EL (cell line): ENCODE results near the gene GLRX3.
"Not testable (repeated sequence)": the region's sequence is repeated elsewhere in the genome, so short reads cannot be mapped to it uniquely, and the experiment has no call there.

ENCODE experiments used
- DNase-seq: peaks from one replicate; pipeline ENCODE4 v3.0.0-alpha.2; 2016

The GLRX3 gene

DNA sequence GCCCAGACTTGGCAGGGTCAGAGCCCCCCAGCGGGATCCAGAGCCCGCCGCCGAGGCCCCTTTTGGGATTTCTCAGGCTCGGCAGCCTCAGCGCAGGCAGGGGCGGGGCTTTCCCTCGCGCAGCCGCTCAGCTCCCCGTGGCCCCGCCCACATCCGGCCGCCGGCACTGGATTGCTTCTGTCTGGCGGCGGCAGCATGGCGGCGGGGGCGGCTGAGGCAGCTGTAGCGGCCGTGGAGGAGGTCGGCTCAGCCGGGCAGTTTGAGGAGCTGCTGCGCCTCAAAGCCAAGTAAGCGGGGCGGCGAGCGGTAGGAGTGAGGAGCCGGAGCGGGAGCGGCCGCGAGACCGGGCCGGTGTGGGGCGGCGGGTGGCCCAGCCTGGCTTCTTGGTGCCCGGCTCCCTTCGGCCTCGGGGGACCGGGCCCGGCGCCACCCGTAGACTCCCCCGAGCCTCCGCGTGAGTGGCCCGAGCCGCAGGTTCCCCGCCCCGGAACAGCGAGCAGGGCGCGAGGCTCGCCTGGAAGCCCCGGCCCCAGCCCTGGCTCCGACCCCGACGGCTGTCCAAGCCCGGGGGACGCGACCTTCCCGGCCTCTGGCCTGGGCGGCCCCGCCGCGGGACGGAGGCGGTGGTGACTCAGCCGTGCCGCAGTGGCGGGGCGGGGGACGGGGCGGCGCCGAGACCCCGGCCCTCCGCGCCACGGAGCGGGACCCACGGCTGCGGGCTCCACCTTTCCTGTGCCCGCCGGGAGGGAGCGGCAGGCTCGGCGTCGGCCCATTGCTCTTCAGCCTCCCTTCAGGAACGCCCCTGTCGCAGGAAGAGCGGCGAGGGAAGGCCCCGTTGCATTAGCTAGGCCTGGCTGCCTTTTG, at the start of gene GLRX3:
GLRX3 (plus strand) TSS at position 166 of the 864 bp plus-strand sequence; CDS start at position 196, 30 bp downstream.
- DNase-seq, result peak; percentile 83

DNA sequence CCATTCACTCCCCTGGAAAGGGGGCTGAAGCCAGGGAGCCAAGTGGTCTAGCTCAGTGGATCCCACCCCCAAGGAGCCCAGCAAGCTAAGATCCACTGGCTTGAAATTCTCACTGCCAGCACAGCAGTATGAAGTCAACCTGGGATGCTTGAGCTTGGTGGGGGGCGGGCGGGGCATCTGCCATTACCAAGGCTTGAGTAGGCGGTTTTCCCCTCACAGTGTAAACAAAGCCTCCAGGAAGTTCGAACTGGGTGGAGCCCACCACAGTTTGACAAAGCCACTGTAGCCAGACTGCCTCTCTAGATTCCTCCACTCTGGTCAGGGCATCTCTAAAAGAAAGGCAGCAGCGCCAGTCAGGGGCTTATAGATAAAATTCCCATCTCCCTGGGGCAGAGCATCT, 45.6 kb upstream of the GLRX3 start:
- not testable (repeated sequence) for DNase-seq

- no peak for DNase-seq
These were observed 36.8 kb upstream of the GLRX3 start for GRCh38 chr10:130099344-130099743.

DNA sequence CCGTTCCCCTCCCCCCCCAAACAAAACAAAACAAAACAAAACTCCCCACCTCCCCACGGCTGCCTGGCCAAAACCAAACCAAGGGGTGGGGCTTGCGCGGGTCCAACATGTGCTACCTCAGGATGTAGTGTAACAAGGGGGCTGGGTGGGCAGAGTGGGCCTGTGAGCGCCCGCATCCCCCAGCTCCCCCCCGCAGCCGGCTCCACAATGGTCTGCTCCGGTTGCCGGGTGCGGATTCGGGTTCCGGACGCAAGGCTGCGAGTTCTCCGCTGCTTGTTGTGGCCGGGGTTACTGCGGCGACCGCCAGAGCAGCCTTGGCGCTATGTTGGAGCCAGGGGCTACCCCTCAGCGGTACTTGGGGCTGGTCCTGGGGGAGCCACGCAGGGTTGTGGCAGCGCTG, 30.5 kb upstream of the GLRX3 start:
- DNase-seq, result no peak

DNA sequence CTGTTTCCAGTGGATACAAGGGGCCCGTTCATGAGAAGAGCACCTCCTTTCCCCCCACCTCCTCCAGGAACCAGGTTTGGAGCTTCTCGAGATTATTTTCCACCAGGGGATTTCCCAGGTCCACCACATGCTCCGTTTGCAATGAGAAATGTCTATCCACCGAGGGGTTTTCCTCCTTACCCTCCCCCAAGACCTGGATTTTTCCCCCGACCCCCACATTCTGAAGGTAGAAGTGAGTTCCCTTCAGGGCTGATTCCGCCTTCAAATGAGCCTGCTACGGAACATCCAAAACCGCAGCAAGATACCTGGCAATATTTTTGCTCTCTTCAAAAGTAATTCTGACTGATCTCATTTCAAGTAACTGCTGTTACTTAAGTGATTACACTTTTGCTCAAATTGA, 28.0 kb upstream of the GLRX3 start:
- not testable (repeated sequence) for DNase-seq

- DNase-seq, result no peak
These were observed 27.1 kb upstream of the GLRX3 start for GRCh38 chr10:130108934-130109604.

DNA sequence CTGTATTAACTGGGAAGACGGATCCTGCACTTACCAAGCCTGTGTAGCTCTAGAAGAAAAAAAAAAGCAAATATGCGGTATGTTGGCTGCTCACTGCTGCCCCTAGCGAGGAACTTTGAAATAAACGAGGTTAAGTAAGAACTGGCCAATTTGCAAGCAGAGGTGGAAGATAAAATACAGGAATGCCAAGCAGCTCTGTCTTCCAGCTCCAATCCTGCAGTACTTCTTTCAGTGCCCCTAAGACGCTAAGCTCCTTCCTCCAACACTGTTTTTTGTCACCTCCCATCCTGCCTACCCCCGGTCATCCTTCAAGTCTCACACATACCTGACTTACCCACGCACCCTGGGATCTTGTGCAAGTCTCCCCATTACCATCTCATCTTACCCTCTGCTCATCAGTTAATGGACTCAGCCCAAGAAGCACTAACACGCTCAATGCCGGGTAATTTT, 26.4 kb upstream of the GLRX3 start:
- peak; percentile 84 for DNase-seq

GRCh38 chr10:130110246-130111112, 25.7 kb upstream of the GLRX3 start, which contains the start of gene C10orf143:
Gene C10orf143, minus strand, starts transcription at chr10:130110830. Its CDS starts 58 bp downstream, at chr10:130110772.
- peak; percentile 97 for DNase-seq

DNA sequence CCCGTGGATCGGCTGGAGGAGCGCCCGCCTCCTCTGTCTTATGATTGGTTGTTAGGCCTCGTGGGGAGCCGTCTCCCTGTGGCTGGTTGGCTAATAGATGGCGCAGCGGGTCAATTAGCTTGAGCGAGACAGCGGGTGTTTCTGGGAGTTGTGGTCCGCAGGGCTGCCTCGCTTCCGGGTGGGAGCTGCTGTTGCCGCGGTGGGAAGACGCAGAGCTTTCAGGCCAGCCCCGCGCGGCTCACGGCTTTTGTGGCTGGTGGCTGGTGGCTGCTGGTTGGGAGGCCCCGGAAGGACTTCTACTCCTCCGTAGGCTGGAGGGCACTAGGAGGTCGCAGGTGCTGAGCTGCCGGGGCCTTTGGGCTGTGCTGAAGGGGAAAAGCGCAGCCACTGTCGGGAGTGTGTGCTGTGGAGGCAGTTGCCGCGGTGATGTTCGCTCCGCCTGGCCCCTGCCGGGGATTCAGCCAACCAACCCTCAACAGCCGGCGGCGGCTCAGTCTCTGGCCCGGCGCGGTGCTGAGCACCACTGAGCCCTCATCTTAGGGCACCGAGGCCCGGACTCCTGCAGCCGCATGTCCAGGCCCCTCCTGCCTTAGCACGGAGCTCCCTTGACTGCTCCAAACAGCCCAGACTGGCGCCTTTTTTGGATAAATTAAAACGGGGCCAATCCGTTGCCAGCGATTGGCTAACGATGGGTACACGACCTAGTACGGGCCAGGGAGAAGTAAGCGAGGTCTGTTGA, 24.9 kb upstream of the GLRX3 start:
- peak; percentile 98 for DNase-seq

- DNase-seq, result no peak
These were observed 24.4 kb upstream of the GLRX3 start for GRCh38 chr10:130111852-130112180.

GRCh38 chr10:130112821-130113220, 23.4 kb upstream of the GLRX3 start:
- no peak for DNase-seq

- not testable (repeated sequence) for DNase-seq
These were observed 19.2 kb upstream of the GLRX3 start for GRCh38 chr10:130116942-130117341.

GRCh38 chr10:130117535-130117934, 18.7 kb upstream of the GLRX3 start:
- DNase-seq, result not testable (repeated sequence)

DNA sequence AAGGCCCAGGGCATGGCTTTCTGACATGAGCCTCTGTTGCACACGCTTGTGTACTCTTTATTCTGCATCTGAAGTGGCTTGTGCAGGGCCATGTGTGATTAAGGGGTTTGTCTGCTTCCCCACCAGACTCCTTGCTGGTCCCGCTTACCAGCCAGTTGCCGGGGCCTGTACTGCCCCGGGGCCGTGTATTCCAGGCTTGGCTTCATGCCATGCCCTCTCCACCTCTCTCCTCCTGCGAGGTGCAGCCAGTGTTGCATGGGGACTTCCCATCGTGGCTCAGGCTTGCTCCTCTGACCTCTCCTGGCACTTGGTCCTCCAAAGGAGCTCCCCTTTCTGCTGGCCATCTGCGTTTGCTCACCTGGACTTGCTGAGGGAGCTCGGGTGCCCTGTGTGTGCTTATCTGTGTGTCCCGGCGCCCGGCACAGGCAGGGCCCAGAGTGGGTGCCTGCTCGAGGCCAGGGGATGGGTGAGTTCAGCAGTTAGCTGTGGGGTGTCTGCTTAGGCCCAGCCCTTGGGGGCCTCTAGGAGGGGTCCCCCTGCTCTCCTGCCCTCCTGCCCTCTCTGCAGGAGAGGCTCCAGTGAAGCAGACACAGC, 14.6 kb upstream of the GLRX3 start:
- no peak for DNase-seq

GRCh38 chr10:130127364-130128061, 8.7 kb upstream of the GLRX3 start:
- DNase-seq, result peak; percentile 67

- no peak for DNase-seq
These were observed 8.0 kb upstream of the GLRX3 start for GRCh38 chr10:130128062-130128781.

GRCh38 chr10:130128922-130129321, 7.3 kb upstream of the GLRX3 start:
- no peak for DNase-seq

- no peak for DNase-seq
These were observed 440 bp upstream of the GLRX3 start for GRCh38 chr10:130135676-130136225.

DNA sequence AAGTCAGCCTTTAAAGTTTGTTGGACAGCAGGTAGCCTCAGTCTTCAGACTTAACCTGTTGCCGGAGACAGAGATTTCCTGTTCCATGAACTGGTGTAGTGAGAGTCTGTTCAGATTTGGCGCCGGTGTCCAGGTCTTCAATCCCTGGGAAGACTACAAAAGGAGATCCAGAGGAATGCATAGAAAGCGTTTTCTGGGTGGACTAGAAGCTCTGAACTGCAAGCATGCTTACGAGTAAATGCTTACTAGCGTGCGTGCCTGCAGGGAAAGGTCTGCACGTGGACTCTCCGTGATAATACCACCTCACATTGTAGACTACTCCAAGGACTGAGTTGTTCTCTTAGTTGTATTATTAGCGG, 878 bp downstream of the GLRX3 start:
- DNase-seq, result peak; percentile 30
